ENCODE measurements around the gene DYNC1LI1. TPM values are rescaled to one million over a fixed set of nuclear protein-coding genes. Genes with fewer than 3 reads are reported as not detected.

Gene DYNC1LI1
- total RNA-seq, 4 donors from 2014 or later = 23.5 to 46.0 (median 26.5) TPM

DNA sequence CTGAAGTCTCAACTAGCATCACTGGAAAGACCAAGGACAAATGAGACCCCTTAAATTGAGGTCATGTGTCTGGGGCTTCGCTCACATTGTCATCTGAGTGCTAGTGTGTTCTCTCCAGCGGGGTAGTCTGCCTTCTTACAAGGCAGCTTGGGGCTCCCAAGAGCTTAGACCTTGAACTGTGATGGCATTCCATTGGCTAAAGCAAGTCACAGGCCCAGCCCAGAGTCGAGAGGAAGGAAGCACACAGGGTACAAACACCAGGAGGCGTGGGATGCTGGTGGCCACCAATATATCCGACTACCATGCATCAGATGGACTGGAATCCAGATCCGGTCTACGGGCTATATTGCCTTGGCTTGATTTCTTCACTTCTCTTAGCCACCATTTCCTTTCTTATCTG lies 31.5 kb upstream of the DYNC1LI1 start:
- DNase-seq = no peak
- Histone ChIP-seq H3K27ac (no peak overlapping the region), H3K9me3 (no peaks in the 10 kb centered on the region), H3K36me3 (no peaks in the 10 kb centered on the region), H3K4me1 (no peaks in the 10 kb centered on the region), H3K27me3 (no peaks in the 10 kb centered on the region), H3K4me3 (replicated peaks in 1 of 3) (no peak overlapping the region)
- intact Hi-C loops (cut with DNase I) = no loop called here
- 93 to 94% methylated on average over 7 of the region's 7 CpGs for WGBS, 2 donors
- TF ChIP-seq, protein P1, sequence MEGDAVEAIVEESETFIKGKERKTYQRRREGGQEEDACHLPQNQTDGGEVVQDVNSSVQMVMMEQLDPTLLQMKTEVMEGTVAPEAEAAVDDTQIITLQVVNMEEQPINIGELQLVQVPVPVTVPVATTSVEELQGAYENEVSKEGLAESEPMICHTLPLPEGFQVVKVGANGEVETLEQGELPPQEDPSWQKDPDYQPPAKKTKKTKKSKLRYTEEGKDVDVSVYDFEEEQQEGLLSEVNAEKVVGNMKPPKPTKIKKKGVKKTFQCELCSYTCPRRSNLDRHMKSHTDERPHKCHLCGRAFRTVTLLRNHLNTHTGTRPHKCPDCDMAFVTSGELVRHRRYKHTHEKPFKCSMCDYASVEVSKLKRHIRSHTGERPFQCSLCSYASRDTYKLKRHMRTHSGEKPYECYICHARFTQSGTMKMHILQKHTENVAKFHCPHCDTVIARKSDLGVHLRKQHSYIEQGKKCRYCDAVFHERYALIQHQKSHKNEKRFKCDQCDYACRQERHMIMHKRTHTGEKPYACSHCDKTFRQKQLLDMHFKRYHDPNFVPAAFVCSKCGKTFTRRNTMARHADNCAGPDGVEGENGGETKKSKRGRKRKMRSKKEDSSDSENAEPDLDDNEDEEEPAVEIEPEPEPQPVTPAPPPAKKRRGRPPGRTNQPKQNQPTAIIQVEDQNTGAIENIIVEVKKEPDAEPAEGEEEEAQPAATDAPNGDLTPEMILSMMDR (IDR thresholded peaks at IDR 0.05) = no peak
- TF ChIP-seq POLR2A (IDR thresholded peaks at IDR 0.05) = no peak

DNA sequence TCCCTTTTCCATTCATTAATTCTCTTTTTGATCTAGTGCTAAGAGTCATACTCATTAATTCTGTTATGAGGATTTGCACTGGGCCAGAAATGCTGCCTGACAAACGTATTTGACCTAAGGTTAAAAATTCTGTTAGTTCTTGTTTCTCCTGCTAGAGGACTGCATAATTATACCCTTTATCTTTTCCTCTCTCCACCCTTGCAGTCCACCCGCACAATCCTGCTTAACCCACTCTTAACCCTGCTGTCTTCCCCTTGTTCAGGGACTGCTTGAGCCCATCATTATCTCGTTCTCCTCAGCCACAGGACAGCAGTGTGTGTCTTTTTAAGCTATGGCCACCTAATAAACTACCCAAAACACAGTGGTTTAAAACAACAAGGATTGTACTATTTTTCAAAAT lies 31.1 kb upstream of the DYNC1LI1 start:
- Histone ChIP-seq H3K36me3 (no peaks in the 10 kb centered on the region), H3K9me3 (no peaks in the 10 kb centered on the region), H3K27me3 (no peaks in the 10 kb centered on the region), H3K4me1 (no peaks in the 10 kb centered on the region), H3K27ac (no peak overlapping the region), H3K4me3 (replicated peaks in 1 of 3) (no peak overlapping the region)
- no peak for TF ChIP-seq POLR2A (IDR thresholded peaks at IDR 0.05)
- TF ChIP-seq, protein P1 (IDR thresholded peaks at IDR 0.05) = no peak
- intact Hi-C loops (cut with DNase I) = no loop called here
- no peak for DNase-seq
- WGBS, 2 donors = 77 to 81% methylated on average over 3 of the region's 3 CpGs

DNA sequence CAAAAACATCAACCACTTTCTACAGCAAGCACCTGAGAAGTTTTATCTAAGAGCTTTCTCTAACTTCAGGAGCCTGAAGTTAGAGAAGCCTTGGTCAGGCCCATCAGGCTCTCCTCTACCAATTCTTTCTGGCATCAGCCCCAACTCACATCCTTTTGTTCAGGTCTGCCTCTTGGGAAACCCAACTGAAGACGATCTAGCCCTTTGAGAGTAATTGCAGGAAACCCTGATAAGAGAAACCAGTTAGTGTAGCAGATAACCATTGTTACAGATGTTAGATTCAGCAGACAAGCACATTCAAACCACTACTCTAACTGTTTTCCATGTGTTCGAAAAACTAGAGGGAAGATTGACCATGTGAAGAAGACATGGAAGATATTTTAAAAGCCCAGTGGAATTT lies 27.0 kb upstream of the DYNC1LI1 start:
- H3K27ac ChIP-seq = no peak overlapping the region
- no peak for DNase-seq
- intact Hi-C loops (cut with DNase I) = no loop called here
- peaks cover 5 to 19% of the 10 kb centered on the region in 2 donors for H3K4me1 ChIP-seq
- 67 to 69% methylated on average over 2 of the region's 2 CpGs for whole genome bisulfite sequencing, 2 donors
- no peaks in the 10 kb centered on the region for H3K27me3 ChIP-seq
- no peak for TF ChIP-seq POLR2A (IDR thresholded peaks at IDR 0.05)
- TF ChIP-seq, protein P1 (IDR thresholded peaks at IDR 0.05) = no peak
- H3K4me3 ChIP-seq (replicated peaks in 1 of 3) = no peak overlapping the region
- no peaks in the 10 kb centered on the region for H3K9me3 ChIP-seq
- no peaks in the 10 kb centered on the region for H3K36me3 ChIP-seq

DNA sequence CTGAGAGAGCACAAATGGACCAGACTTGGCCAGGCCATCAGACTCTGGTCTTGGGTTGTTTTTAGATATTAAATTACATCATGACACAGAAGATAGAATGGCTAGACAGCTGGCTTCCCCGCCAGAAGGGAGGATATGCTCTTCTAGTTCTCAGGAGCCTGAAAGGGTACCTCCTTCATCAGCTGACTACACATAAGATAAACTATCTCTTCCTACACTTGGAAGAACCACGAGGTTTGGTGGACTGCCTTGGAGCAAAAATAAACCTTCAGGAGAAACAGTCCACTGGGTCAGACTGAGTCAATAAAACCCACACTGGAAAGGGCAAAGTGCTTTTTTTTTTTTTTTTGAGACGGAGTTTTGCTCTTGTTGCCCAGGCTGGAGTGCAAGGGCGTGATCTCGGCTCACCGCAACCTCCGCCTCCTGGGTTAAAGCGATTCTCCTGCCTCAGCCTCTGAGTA lies 26.3 kb upstream of the DYNC1LI1 start:
- TF ChIP-seq POLR2A (IDR thresholded peaks at IDR 0.05) = no peak
- TF ChIP-seq, protein P1 (IDR thresholded peaks at IDR 0.05) = no peak
- 74 to 75% methylated on average over 8 of the region's 8 CpGs for WGBS, 2 donors
- Histone ChIP-seq H3K4me1 (peaks cover 5 to 27% of the 10 kb centered on the region in 2 donors), H3K9me3 (no peaks in the 10 kb centered on the region), H3K27ac (no peak overlapping the region), H3K27me3 (no peaks in the 10 kb centered on the region), H3K36me3 (no peaks in the 10 kb centered on the region), H3K4me3 (replicated peaks in 1 of 3) (no peak overlapping the region)
- no peak for DNase-seq
- intact Hi-C loops (cut with DNase I) = no loop called here

DNA sequence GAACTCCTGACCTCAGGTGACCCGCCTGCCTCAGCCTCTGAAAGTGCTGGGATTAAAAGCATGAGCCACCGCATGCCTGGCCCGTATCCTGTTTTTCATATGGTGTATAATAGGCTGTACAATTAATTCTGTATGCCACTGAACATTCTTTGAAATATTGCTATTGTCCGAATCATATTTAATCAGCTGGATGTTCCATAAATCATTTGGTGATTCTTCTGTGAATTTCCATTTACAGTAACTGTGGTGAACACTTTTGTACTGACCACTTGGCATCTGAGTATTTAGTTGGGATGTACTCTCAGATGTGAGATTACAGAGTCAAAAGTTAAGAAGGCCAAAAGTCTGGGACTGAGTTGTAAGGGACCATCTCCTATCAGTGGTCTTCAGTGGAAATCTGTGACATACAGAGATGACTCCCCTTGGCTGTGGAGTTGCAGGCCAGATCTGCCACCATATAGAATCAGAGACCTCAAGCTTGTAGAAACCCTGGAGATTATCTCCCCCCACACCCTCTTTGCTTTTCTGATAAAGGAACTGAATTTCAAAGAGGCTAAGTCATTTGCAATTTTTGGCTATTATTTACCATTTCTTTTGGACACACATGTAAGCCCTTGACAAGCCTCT lies 25.7 kb upstream of the DYNC1LI1 start:
- Histone ChIP-seq H3K36me3 (no peaks in the 10 kb centered on the region), H3K4me1 (peaks cover 5 to 29% of the 10 kb centered on the region in 2 donors), H3K27ac (no peak overlapping the region), H3K9me3 (no peaks in the 10 kb centered on the region), H3K27me3 (no peaks in the 10 kb centered on the region), H3K4me3 (replicated peaks in 1 of 3) (no peak overlapping the region)
- intact Hi-C loops (cut with DNase I) = no loop called here
- no peak for TF ChIP-seq POLR2A (IDR thresholded peaks at IDR 0.05)
- TF ChIP-seq, protein P1 (IDR thresholded peaks at IDR 0.05) = no peak
- no peak for DNase-seq
- WGBS, 2 donors = 93% methylated on average over 4 of the region's 4 CpGs
